Retinal pigment epithelial cell (primary cell): ENCODE results near the gene CD63.
"Not testable (repeated sequence)": the region's sequence is repeated elsewhere in the genome, so short reads cannot be mapped to it uniquely, and the experiment has no call there.

ENCODE experiments used
- DNase-seq: peaks from one replicate; pipeline ENCODE4 v3.0.0-alpha.2; 2010; ENCODE audit warnings: low read depth
- H3K4me3 ChIP-seq: 2 replicates; pipeline ENCODE4 v1.5.1; 2011; ENCODE audit warnings: mild to moderate bottlenecking, low read length, control low read depth, moderate library complexity
- CTCF ChIP-seq: conservative IDR thresholded peaks from 2 replicates; pipeline ENCODE4 v1.5.1; 2011; ENCODE audit warnings: low read depth, low read length, control low read depth, inconsistent platforms

CD63 gene

GRCh38 chr12:55728939-55729818 lies at the start of gene CD63:
Gene CD63 (minus strand): TSS chr12:55729009. CDS start chr12:55728341, 668 bp downstream.
- no peak for DNase-seq
- TF ChIP-seq CTCF: no peak
- peak within 1 kb of the TSS; percentile 92 for H3K4me3 ChIP-seq

- no peak for DNase-seq
- TF ChIP-seq CTCF: no peak
- H3K4me3 ChIP-seq: no peak overlapping the region
Observed at GRCh38 chr12:55777856-55778255, 49.0 kb upstream of the CD63 start.

GRCh38 chr12:55771736-55772135 lies 42.9 kb upstream of the CD63 start:
- no peak overlapping the region for H3K4me3 ChIP-seq
- no peak for DNase-seq
- TF ChIP-seq CTCF: no peak

GRCh38 chr12:55767156-55767555 lies 38.3 kb upstream of the CD63 start:
- H3K4me3 ChIP-seq: no peak overlapping the region
- DNase-seq: no peak
- no peak for TF ChIP-seq CTCF

GRCh38 chr12:55765736-55766290 lies 37.0 kb upstream of the CD63 start:
- H3K4me3 ChIP-seq: no peak overlapping the region
- TF ChIP-seq CTCF: no peak
- DNase-seq: no peak

GRCh38 chr12:55762646-55763045 lies 33.8 kb upstream of the CD63 start:
- no peak for DNase-seq
- TF ChIP-seq CTCF: no peak
- no peak overlapping the region for H3K4me3 ChIP-seq

GRCh38 chr12:55760663-55761062 lies 31.9 kb upstream of the CD63 start:
- TF ChIP-seq CTCF: no peak
- H3K4me3 ChIP-seq: no peak overlapping the region
- DNase-seq: no peak

GRCh38 chr12:55758575-55758974 lies 29.8 kb upstream of the CD63 start:
- not testable (repeated sequence) for DNase-seq

More at GRCh38 chr12:55758575-55758974, 29.8 kb upstream of the CD63 start:
- H3K4me3 ChIP-seq: not testable (repeated sequence)
